ENCODE measurements around the gene NXPE4.
"Not testable (repeated sequence)": the region's sequence is repeated elsewhere in the genome, so short reads cannot be mapped to it uniquely, and the experiment has no call there.

The NXPE4 gene

GRCh38 chr11:114610984-114611944 lies 15.7 kb upstream of the NXPE4 start:
- no peak for DNase-seq (ENCODE audit: extremely low read depth in 1 of 2, low read depth in 1 of 2)

GRCh38 chr11:114610550-114610949 lies 15.0 kb upstream of the NXPE4 start:
- DNase-seq (ENCODE audit: extremely low read depth in 1 of 2, low read depth in 1 of 2): no peak

- no peak for DNase-seq (ENCODE audit: extremely low read depth in 1 of 2, low read depth in 1 of 2)
These were observed 13.8 kb upstream of the NXPE4 start for GRCh38 chr11:114609429-114609828.

- not testable (repeated sequence) for DNase-seq (ENCODE audit: extremely low read depth in 1 of 2, low read depth in 1 of 2)
These were observed 13.0 kb upstream of the NXPE4 start for GRCh38 chr11:114608605-114609004.

GRCh38 chr11:114607753-114608459 lies 12.3 kb upstream of the NXPE4 start:
- DNase-seq (ENCODE audit: extremely low read depth in 1 of 2, low read depth in 1 of 2): no peak

GRCh38 chr11:114606802-114607075 lies 11.2 kb upstream of the NXPE4 start:
- not testable (repeated sequence) for DNase-seq (ENCODE audit: extremely low read depth in 1 of 2, low read depth in 1 of 2)

- no peak for DNase-seq (ENCODE audit: extremely low read depth in 1 of 2, low read depth in 1 of 2)
These were observed 10.6 kb upstream of the NXPE4 start for GRCh38 chr11:114606003-114606801.

- DNase-seq (ENCODE audit: extremely low read depth in 1 of 2, low read depth in 1 of 2): no peak
These were observed 9.8 kb upstream of the NXPE4 start for GRCh38 chr11:114605370-114605769.

- no peak for DNase-seq (ENCODE audit: extremely low read depth in 1 of 2, low read depth in 1 of 2)
These were observed 9.3 kb upstream of the NXPE4 start for GRCh38 chr11:114604886-114605285.

- no peak for DNase-seq (ENCODE audit: extremely low read depth in 1 of 2, low read depth in 1 of 2)
These were observed 8.7 kb upstream of the NXPE4 start for GRCh38 chr11:114604179-114604813.

- DNase-seq (ENCODE audit: extremely low read depth in 1 of 2, low read depth in 1 of 2): not testable (repeated sequence)
These were observed 7.6 kb upstream of the NXPE4 start for GRCh38 chr11:114603151-114603550.

- no peak for DNase-seq (ENCODE audit: extremely low read depth in 1 of 2, low read depth in 1 of 2)
These were observed 2.9 kb upstream of the NXPE4 start for GRCh38 chr11:114598461-114598860.

GRCh38 chr11:114596175-114596919 lies 761 bp upstream of the NXPE4 start:
- DNase-seq (ENCODE audit: extremely low read depth in 1 of 2, low read depth in 1 of 2): no peak

- no peak for DNase-seq (ENCODE audit: extremely low read depth in 1 of 2, low read depth in 1 of 2)
These were observed 883 bp downstream of the NXPE4 start for GRCh38 chr11:114594703-114595102.

GRCh38 chr11:114587398-114587953 lies 8.1 kb downstream of the NXPE4 start:
- DNase-seq (ENCODE audit: extremely low read depth in 1 of 2, low read depth in 1 of 2): no peak

GRCh38 chr11:114586797-114587196 lies 8.8 kb downstream of the NXPE4 start:
- no peak for DNase-seq (ENCODE audit: extremely low read depth in 1 of 2, low read depth in 1 of 2)

GRCh38 chr11:114571712-114572111 lies 23.9 kb downstream of the NXPE4 start:
- DNase-seq (ENCODE audit: extremely low read depth in 1 of 2, low read depth in 1 of 2): no peak

- DNase-seq (ENCODE audit: extremely low read depth in 1 of 2, low read depth in 1 of 2): no peak
These were observed 25.8 kb downstream of the NXPE4 start for GRCh38 chr11:114569801-114570200.

GRCh38 chr11:114566276-114566675 lies 29.3 kb downstream of the NXPE4 start:
- DNase-seq (ENCODE audit: extremely low read depth in 1 of 2, low read depth in 1 of 2): no peak

- no peak for DNase-seq (ENCODE audit: extremely low read depth in 1 of 2, low read depth in 1 of 2)
These were observed 30.8 kb downstream of the NXPE4 start for GRCh38 chr11:114564831-114565230.
